A549 (cell line): Measurements from ENCODE around the gene LYPLA2.

Experiments used
- CEBPB ChIP-seq, 2 experiments: fragments of >200 bp in 1 of 2; sonication (Bioruptor Twin) in 1 of 2; formaldehyde crosslinking in 1 of 2; IDR thresholded peaks; 2 replicates each; pipeline ENCODE4 v1.6.1; 2012 to 2016
- EP300 ChIP-seq, 2 experiments: fragments of >200 bp; sonication (Bioruptor Twin); formaldehyde crosslinking; IDR thresholded peaks; 2 replicates in 1 of 2; 3 replicates in 1 of 2; pipeline ENCODE4 v1.6.1; 2016 to 2017
- ESRRA ChIP-seq: fragments of 150-350 bp; IDR thresholded peaks from 2 replicates; pipeline ENCODE4 v1.6.1; 2014; ENCODE audit warnings: mild to moderate bottlenecking, low read length, borderline replicate concordance
- POLR2A ChIP-seq: IDR thresholded peaks from 2 replicates; pipeline ENCODE4 v1.6.1; 2012; ENCODE audit warnings: mild to moderate bottlenecking, low read length
- RCOR1 ChIP-seq: fragments of 150-350 bp; IDR thresholded peaks from 2 replicates; pipeline ENCODE4 v1.6.1; 2014; ENCODE audit warnings: antibody characterized with exemption, low read length, low read depth
- RFX5 ChIP-seq: fragments of 450-650 bp; IDR thresholded peaks from 2 replicates; pipeline ENCODE4 v1.7.1; 2014; ENCODE audit warnings: antibody characterized with exemption, mild to moderate bottlenecking, moderate library complexity
- SMC3 ChIP-seq: fragments of >200 bp; sonication (Bioruptor Twin); formaldehyde crosslinking; IDR thresholded peaks from 3 replicates; pipeline ENCODE4 v1.6.1; 2018; ENCODE audit warnings: inconsistent platforms
- TF ChIP-seq, protein P1 (sequence below): fragments of >200 bp; sonication (Bioruptor Twin); formaldehyde crosslinking; IDR thresholded peaks from 3 replicates; pipeline ENCODE4 v1.5.1; 2016
- TF ChIP-seq, protein P2 (sequence below): fragments of 200-600 bp; sonication (generic); IDR thresholded peaks from 2 replicates; pipeline ENCODE4 v1.6.1; 2016; ENCODE audit warnings: antibody characterized with exemption, mild to moderate bottlenecking, moderate library complexity

DNA sequence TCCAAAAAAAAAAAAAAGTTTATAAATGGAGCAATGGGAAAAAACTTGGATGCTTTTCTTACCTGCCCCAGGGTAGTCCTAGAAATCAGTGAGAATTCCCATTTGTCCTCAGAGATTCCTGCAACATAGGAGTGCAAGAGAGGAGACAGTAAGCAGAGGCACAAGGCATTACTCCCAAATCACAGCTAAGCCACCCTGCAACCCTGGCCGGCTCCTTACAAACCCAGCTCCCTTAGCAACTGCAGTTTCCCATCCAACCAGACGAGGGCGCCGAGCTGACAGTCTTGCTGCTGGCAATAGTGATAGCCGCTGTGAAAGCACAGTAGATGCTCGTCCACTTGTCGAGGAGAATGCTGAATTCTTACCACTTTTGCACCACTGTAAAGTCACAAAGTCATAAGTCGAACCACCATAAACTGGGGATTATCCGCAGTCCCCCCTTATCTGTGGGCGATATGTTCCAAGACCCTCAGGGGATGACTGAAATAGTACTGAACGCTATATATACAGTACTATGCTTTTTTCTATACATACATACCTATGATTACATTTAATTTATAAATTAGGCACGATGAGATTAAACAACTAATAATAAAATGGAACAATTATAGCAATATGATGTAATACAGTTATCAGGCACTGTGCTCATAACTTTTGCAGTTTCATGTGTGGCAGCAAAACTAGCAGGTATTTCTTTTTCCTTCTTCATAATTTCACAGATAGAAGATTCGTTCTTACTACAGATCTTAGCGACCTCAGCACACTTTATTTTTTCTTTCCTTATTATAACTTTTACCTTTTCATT is 18.7 kb upstream of the LYPLA2 start:
- TF ChIP-seq RFX5 (no peak), POLR2A (no peak), CEBPB (IDR thresholded peaks at IDR 0.05) (no peak), SMC3 (peak; percentile 68), RCOR1 (no peak), ESRRA (no peak), EP300 (IDR thresholded peaks at IDR 0.05) (no peak)
- TF ChIP-seq, protein P1, sequence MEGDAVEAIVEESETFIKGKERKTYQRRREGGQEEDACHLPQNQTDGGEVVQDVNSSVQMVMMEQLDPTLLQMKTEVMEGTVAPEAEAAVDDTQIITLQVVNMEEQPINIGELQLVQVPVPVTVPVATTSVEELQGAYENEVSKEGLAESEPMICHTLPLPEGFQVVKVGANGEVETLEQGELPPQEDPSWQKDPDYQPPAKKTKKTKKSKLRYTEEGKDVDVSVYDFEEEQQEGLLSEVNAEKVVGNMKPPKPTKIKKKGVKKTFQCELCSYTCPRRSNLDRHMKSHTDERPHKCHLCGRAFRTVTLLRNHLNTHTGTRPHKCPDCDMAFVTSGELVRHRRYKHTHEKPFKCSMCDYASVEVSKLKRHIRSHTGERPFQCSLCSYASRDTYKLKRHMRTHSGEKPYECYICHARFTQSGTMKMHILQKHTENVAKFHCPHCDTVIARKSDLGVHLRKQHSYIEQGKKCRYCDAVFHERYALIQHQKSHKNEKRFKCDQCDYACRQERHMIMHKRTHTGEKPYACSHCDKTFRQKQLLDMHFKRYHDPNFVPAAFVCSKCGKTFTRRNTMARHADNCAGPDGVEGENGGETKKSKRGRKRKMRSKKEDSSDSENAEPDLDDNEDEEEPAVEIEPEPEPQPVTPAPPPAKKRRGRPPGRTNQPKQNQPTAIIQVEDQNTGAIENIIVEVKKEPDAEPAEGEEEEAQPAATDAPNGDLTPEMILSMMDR: peak; percentile 67
- TF ChIP-seq, protein P2, sequence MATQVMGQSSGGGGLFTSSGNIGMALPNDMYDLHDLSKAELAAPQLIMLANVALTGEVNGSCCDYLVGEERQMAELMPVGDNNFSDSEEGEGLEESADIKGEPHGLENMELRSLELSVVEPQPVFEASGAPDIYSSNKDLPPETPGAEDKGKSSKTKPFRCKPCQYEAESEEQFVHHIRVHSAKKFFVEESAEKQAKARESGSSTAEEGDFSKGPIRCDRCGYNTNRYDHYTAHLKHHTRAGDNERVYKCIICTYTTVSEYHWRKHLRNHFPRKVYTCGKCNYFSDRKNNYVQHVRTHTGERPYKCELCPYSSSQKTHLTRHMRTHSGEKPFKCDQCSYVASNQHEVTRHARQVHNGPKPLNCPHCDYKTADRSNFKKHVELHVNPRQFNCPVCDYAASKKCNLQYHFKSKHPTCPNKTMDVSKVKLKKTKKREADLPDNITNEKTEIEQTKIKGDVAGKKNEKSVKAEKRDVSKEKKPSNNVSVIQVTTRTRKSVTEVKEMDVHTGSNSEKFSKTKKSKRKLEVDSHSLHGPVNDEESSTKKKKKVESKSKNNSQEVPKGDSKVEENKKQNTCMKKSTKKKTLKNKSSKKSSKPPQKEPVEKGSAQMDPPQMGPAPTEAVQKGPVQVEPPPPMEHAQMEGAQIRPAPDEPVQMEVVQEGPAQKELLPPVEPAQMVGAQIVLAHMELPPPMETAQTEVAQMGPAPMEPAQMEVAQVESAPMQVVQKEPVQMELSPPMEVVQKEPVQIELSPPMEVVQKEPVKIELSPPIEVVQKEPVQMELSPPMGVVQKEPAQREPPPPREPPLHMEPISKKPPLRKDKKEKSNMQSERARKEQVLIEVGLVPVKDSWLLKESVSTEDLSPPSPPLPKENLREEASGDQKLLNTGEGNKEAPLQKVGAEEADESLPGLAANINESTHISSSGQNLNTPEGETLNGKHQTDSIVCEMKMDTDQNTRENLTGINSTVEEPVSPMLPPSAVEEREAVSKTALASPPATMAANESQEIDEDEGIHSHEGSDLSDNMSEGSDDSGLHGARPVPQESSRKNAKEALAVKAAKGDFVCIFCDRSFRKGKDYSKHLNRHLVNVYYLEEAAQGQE: no peak
